ENCODE results near the gene HRG. TPM values are rescaled to one million over a fixed set of nuclear protein-coding genes. Genes with fewer than 3 reads are reported as not detected.

The HRG gene
- total RNA-seq, 6 donors from 2014 or later, result 0.13 to 0.23 TPM; not detected in 4

GRCh38 chr3:186648851-186649250 is 17.0 kb upstream of the HRG start:
- no peaks in the 10 kb centered on the region for H3K36me3 ChIP-seq
- H3K4me3 ChIP-seq, result no peak overlapping the region
- H3K4me1 ChIP-seq, result no peaks in the 10 kb centered on the region
- no peak overlapping the region for H3K27ac ChIP-seq
- H3K27me3 ChIP-seq, result peaks cover 0 to 3% (median 0%) of the 10 kb centered on the region in 4 donors
- H3K9me3 ChIP-seq, result no peaks in the 10 kb centered on the region
- ATAC-seq (ENCODE audit: low FRiP score in 2 of 2) (no peak), DNase-seq (no peak)
- WGBS, 2 donors, result 79 to 86% methylated on average over 1 of the region's 1 CpG
- TF ChIP-seq POLR2AphosphoS5 (IDR thresholded peaks at IDR 0.05), result no peak
- TF ChIP-seq CTCF (IDR thresholded peaks at IDR 0.05), result no peak
- no peak for TF ChIP-seq EP300 (IDR thresholded peaks at IDR 0.05)
- no peak for TF ChIP-seq POLR2A (IDR thresholded peaks at IDR 0.05)

GRCh38 chr3:186651678-186652215 is 14.1 kb upstream of the HRG start:
- no peaks in the 10 kb centered on the region for H3K9me3 ChIP-seq
- TF ChIP-seq POLR2A (IDR thresholded peaks at IDR 0.05) (no peak), CTCF (IDR thresholded peaks at IDR 0.05) (no peak), EP300 (IDR thresholded peaks at IDR 0.05) (no peak), POLR2AphosphoS5 (IDR thresholded peaks at IDR 0.05) (no peak)
- H3K4me1 ChIP-seq, result no peaks in the 10 kb centered on the region
- 45 to 50% methylated on average over 3 of the region's 3 CpGs for WGBS, 2 donors
- no peaks in the 10 kb centered on the region for H3K36me3 ChIP-seq
- H3K4me3 ChIP-seq, result no peak overlapping the region
- ATAC-seq (ENCODE audit: low FRiP score in 2 of 2) (peak in 1 of 2 donors; percentile 84), DNase-seq (peak in 1 of 2 donors; percentile 72)
- no peak overlapping the region for H3K27ac ChIP-seq
- peaks cover 0 to 3% (median 0%) of the 10 kb centered on the region in 4 donors for H3K27me3 ChIP-seq

- Histone ChIP-seq H3K4me1 (no peaks in the 10 kb centered on the region), H3K9me3 (no peaks in the 10 kb centered on the region), H3K36me3 (no peaks in the 10 kb centered on the region), H3K27me3 (peaks cover 0 to 3% (median 0%) of the 10 kb centered on the region in 4 donors), H3K4me3 (no peak overlapping the region), H3K27ac (no peak overlapping the region)
- ATAC-seq (ENCODE audit: low FRiP score in 2 of 2) (peak in 1 of 2 donors; percentile 7), DNase-seq (no peak)
- TF ChIP-seq POLR2A (IDR thresholded peaks at IDR 0.05), result no peak
- TF ChIP-seq CTCF (IDR thresholded peaks at IDR 0.05), result no peak
- no peak for TF ChIP-seq EP300 (IDR thresholded peaks at IDR 0.05)
- no peak for TF ChIP-seq POLR2AphosphoS5 (IDR thresholded peaks at IDR 0.05)
- WGBS, 2 donors, result 74 to 77% methylated on average over 7 of the region's 7 CpGs
Measured at GRCh38 chr3:186653080-186653707, 12.6 kb upstream of the HRG start.

- Histone ChIP-seq H3K27me3 (peaks cover 0 to 3% (median 0%) of the 10 kb centered on the region in 4 donors), H3K9me3 (no peaks in the 10 kb centered on the region), H3K27ac (no peak overlapping the region), H3K4me1 (no peaks in the 10 kb centered on the region), H3K4me3 (no peak overlapping the region), H3K36me3 (no peaks in the 10 kb centered on the region)
- ATAC-seq (ENCODE audit: low FRiP score in 2 of 2) (no peak), DNase-seq (peak in 1 of 2 donors; percentile 5)
- TF ChIP-seq CTCF (IDR thresholded peaks at IDR 0.05) (no peak), POLR2AphosphoS5 (IDR thresholded peaks at IDR 0.05) (no peak), EP300 (IDR thresholded peaks at IDR 0.05) (no peak), POLR2A (IDR thresholded peaks at IDR 0.05) (no peak)
- WGBS, 2 donors, result 41 to 57% methylated on average over 4 to 6 of the region's 6 CpGs
Measured at GRCh38 chr3:186653984-186654383, 11.8 kb upstream of the HRG start.

Measured in upper lobe of left lung (tissue), 6 donors.